PC-3 (cell line): ENCODE measurements around the gene CCDC88B. TPM values are rescaled to one million over a fixed set of nuclear protein-coding genes. Genes with fewer than 3 reads are reported as not detected.

ENCODE experiments used
- ATAC-seq: fragments of 200-7000 bp; cut with Tn5 transposase; 2 replicates; pipeline ENCODE4 v1.9.1; 2020; ENCODE audit warnings: mild to moderate bottlenecking, moderate library complexity
- BruUV-seq: library from RNA; stranded (reverse); fragments of 400-500 nt; replicated peaks from 2 replicates; lab custom pipeline; 2021; lab: Mats Ljungman, UMichigan
- CTCF ChIA-PET: fragments of 300-600 bp; sonication (Branson Sonifier 250); formaldehyde crosslinking; loops from one replicate; lab custom pipeline; 2022; ENCODE audit warnings: antibody characterized with exemption; lab: Charles Lee
- POLR2A ChIA-PET: fragments of 300-600 bp; sonication (Branson Sonifier 250); formaldehyde crosslinking; loops from one replicate; lab custom pipeline; 2022; ENCODE audit warnings: antibody characterized with exemption; ENCODE audit not compliant: unreplicated experiment; lab: Charles Lee
- DNase-seq: peaks from one replicate; pipeline ENCODE4 v3.0.0-alpha.2; 2015
- H2AFZ ChIP-seq: fragments of 300-600 bp; sonication (generic); 2 replicates; pipeline ENCODE4 v1.6.0; 2016; ENCODE audit warnings: antibody characterized with exemption, low read length
- H3F3A ChIP-seq: fragments of 300-600 bp; sonication (generic); one replicate; pipeline ENCODE4 v1.6.0; 2017; ENCODE audit warnings: antibody characterized with exemption, low read length, control low read depth, mild to moderate bottlenecking; ENCODE audit not compliant: unreplicated experiment
- H3K27ac ChIP-seq: fragments of 300-600 bp; sonication (generic); 2 replicates; pipeline ENCODE4 v1.5.1; 2016; ENCODE audit warnings: mild to moderate bottlenecking, low read length
- H3K27me3 ChIP-seq: fragments of 300-600 bp; sonication (generic); 2 replicates; pipeline ENCODE4 v1.6.1; 2016; ENCODE audit warnings: low read length, mixed read lengths
- H3K36me3 ChIP-seq: fragments of 300-600 bp; sonication (generic); 2 replicates; pipeline ENCODE4 v1.6.1; 2016; ENCODE audit warnings: low read depth, mixed run types, low read length, mixed read lengths
- H3K4me1 ChIP-seq: fragments of 300-600 bp; sonication (generic); 2 replicates; pipeline ENCODE4 v1.5.1; 2016; ENCODE audit warnings: low read length; ENCODE audit not compliant: insufficient read depth
- H3K4me2 ChIP-seq: fragments of 300-600 bp; sonication (generic); 2 replicates; pipeline ENCODE4 v1.6.0; 2016; ENCODE audit warnings: low read length
- H3K4me3 ChIP-seq: fragments of 300-600 bp; sonication (generic); 2 replicates; pipeline ENCODE4 v1.5.1; 2016; ENCODE audit warnings: mild to moderate bottlenecking, low read length, mixed read lengths
- H3K79me2 ChIP-seq: fragments of 300-600 bp; sonication (generic); 2 replicates; pipeline ENCODE4 v1.6.1; 2017; ENCODE audit warnings: low read length, mixed read lengths
- H3K9ac ChIP-seq: fragments of 300-600 bp; sonication (generic); 2 replicates; pipeline ENCODE4 v1.6.0; 2016; ENCODE audit warnings: mild to moderate bottlenecking, low read length
- H3K9me2 ChIP-seq: fragments of 300-600 bp; sonication (generic); replicated peaks from 2 replicates; pipeline ENCODE4 v1.6.1; 2016; ENCODE audit warnings: mixed run types, low read length, mixed read lengths
- H3K9me3 ChIP-seq: fragments of 300-600 bp; sonication (generic); 2 replicates; pipeline ENCODE4 v1.6.1; 2016; ENCODE audit warnings: low read length, mixed read lengths
- H4K20me1 ChIP-seq: fragments of 300-600 bp; sonication (generic); 2 replicates; pipeline ENCODE4 v1.6.1; 2016; ENCODE audit warnings: low read length, mixed read lengths
- EZH2 ChIP-seq: fragments of 300-600 bp; sonication (generic); IDR thresholded peaks from one replicate; pipeline ENCODE4 v1.6.1; 2017; ENCODE audit warnings: antibody characterized with exemption, mild to moderate bottlenecking, low read length; ENCODE audit not compliant: unreplicated experiment
- EZH2phosphoT487 ChIP-seq: fragments of 300-600 bp; sonication (generic); IDR thresholded peaks from 2 replicates; pipeline ENCODE4 v1.6.1; 2018; ENCODE audit warnings: mild to moderate bottlenecking, antibody characterized with exemption, low read length, borderline replicate concordance
- intact Hi-C: fragments of 100-400 bp; cut with micrococcal nuclease; formaldehyde crosslinking; loops from 2 replicates; pipeline ENCODE4 v1.9.0; 2023
- total RNA-seq: library from RNA; depleted of rRNA; stranded (reverse); fragments of >200 nt; gene quantifications from 2 replicates; pipeline ENCODE4 v1.2.3, GENCODE V29; 2014
- TF ChIP-seq, protein P1 (sequence below): fragments of 300-600 bp; sonication (generic); conservative IDR thresholded peaks from 2 replicates; pipeline ENCODE4 v1.5.1; 2017; ENCODE audit warnings: antibody characterized with exemption, low read depth, mild to moderate bottlenecking, low read length

CCDC88B gene
- total RNA-seq, 1 experiment from 2014 or later: 21.0 TPM

DNA sequence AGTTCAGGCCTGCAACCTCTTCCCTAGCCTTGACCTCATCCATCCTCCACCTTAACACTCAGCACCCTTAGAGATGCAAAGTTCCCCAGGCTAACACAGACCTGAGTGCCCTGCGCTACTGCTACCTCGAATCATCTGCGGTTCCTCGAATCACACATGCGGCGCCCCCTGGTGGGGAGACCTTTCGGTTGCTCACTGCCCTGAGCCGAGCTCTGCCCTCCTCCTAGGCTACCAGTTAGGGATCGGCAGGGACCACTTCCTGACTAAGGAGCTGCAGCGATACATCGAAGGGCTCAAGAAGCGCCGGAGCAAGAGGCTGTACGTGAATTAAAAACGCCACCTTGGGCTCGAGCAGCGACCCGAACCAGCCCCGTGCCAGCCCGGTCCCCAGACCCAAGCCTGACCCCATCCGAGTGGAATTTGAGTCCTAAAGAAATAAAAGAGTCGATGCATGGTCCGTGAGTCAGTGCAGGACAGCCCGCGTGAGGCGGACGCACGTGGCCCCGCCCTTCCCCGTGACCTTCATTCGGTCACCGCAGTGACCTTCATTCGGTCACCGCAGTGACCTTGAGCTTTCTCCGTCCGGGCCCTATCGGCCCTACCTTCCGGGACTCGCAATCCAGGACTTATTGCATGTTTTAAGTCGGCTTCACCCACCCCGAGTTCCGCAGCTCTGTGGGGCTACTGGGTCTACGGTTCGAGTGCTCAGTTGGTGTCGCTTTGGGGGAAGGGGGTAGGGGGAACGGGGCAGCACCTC, 35.5 kb upstream of the CCDC88B start:
- Histone ChIP-seq H3K4me3 (peak overlapping the region; percentile 74), H3K4me2 (peak overlapping the region; percentile 92), H3K9me2 (no peaks in the 10 kb centered on the region), H3K27me3 (peaks cover 12% of the 10 kb centered on the region), H3K9ac (peak overlapping the region; percentile 65), H3K27ac (peak overlapping the region; percentile 85), H2AFZ (peak overlapping the region; percentile 86), H3K4me1 (peaks cover 35% of the 10 kb centered on the region), H4K20me1 (no peaks in the 10 kb centered on the region), H3K79me2 (peaks cover 29% of the 10 kb centered on the region), H3F3A (no peaks in the 10 kb centered on the region), H3K36me3 (no peaks in the 10 kb centered on the region), H3K9me3 (no peaks in the 10 kb centered on the region)
- ChIA-PET CTCF (interaction anchor here (0.6 to 2.0 kb wide), 12 partner anchors 13 to 1419 kb away, joined by 3 to 20 read pairs (median 6); partner anchors contain the start of genes PRDX5 and TRMT112), POLR2A (interaction anchor here (0.6 to 1.6 kb wide), 2 partner anchors 13 to 50 kb away, joined by 20 to 27 read pairs; partner anchors contain the start of genes PRDX5 and TRMT112)
- TF ChIP-seq, protein P1, sequence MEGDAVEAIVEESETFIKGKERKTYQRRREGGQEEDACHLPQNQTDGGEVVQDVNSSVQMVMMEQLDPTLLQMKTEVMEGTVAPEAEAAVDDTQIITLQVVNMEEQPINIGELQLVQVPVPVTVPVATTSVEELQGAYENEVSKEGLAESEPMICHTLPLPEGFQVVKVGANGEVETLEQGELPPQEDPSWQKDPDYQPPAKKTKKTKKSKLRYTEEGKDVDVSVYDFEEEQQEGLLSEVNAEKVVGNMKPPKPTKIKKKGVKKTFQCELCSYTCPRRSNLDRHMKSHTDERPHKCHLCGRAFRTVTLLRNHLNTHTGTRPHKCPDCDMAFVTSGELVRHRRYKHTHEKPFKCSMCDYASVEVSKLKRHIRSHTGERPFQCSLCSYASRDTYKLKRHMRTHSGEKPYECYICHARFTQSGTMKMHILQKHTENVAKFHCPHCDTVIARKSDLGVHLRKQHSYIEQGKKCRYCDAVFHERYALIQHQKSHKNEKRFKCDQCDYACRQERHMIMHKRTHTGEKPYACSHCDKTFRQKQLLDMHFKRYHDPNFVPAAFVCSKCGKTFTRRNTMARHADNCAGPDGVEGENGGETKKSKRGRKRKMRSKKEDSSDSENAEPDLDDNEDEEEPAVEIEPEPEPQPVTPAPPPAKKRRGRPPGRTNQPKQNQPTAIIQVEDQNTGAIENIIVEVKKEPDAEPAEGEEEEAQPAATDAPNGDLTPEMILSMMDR: peak; percentile 99
- TF ChIP-seq EZH2phosphoT487: no peak
- BruUV-seq: TSS peak; percentile 97
- ATAC-seq (peak; percentile 30), DNase-seq (peak; percentile 95)
- intact Hi-C loops: loop anchor here (1.0 to 2.0 kb wide), 6 partner anchors 13 to 118 kb away; partner anchors contain the start of genes FKBP2, STIP1 and TRMT112

GRCh38 chr11:64305075-64305690, 34.8 kb upstream of the CCDC88B start, which contains the start of gene ESRRA:
Gene ESRRA (plus strand): TSS chr11:64305524. CDS start chr11:64307180, 1,656 bp downstream.
- ATAC-seq: peak; percentile 70
- Histone ChIP-seq H3K4me1 (peaks cover 28% of the 10 kb centered on the region), H3K27ac (peak within 1 kb of the TSS; percentile 85), H3K4me2 (peak within 1 kb of the TSS; percentile 92), H3K79me2 (peaks cover 35% of the 10 kb centered on the region), H3K4me3 (peak within 1 kb of the TSS; percentile 81), H4K20me1 (no peaks in the 10 kb centered on the region), H2AFZ (peak within 1 kb of the TSS; percentile 86), H3F3A (no peaks in the 10 kb centered on the region), H3K9ac (peak within 1 kb of the TSS; percentile 88), H3K9me3 (no peaks in the 10 kb centered on the region), H3K27me3 (peaks cover 5% of the 10 kb centered on the region), H3K9me2 (no peaks in the 10 kb centered on the region), H3K36me3 (no peaks in the 10 kb centered on the region)
- DNase-seq: peak; percentile 100
- CTCF ChIA-PET: interaction anchor here (0.6 to 2.0 kb wide), 10 partner anchors 13 to 970 kb away, joined by 3 to 20 read pairs (median 9); partner anchors contain the start of genes PRDX5 and TRMT112
- TF ChIP-seq EZH2 (no peak), EZH2phosphoT487 (no peak)
- TF ChIP-seq, protein P1: no peak
- POLR2A ChIA-PET: interaction anchor here (0.6 to 1.6 kb wide), 2 partner anchors 12 to 50 kb away, joined by 20 to 27 read pairs; partner anchors contain the start of genes PRDX5 and TRMT112
- no TSS peak for BruUV-seq
- intact Hi-C loops: loop anchor here (1.0 to 2.0 kb wide), 6 partner anchors 12 to 119 kb away; partner anchors contain the start of genes FKBP2, STIP1 and TRMT112
